ES-I3 (cell line): ENCODE measurements around the gene SLC5A10.

ENCODE experiments used
- H3K36me3 ChIP-seq: 2 replicates; pipeline ENCODE4 v1.6.1; 2013; ENCODE audit warnings: mild to moderate bottlenecking, low read length, control low read depth, moderate library complexity; ENCODE audit not compliant: insufficient read depth
- H3K4me1 ChIP-seq: 2 replicates; pipeline ENCODE4 v1.6.1; 2013; ENCODE audit warnings: mild to moderate bottlenecking, control low read depth, low read length; ENCODE audit not compliant: insufficient read depth
- H3K9ac ChIP-seq: 2 replicates; pipeline ENCODE4 v1.6.1; 2013; ENCODE audit warnings: low read depth, mild to moderate bottlenecking, low read length, moderate library complexity
- H3K9me3 ChIP-seq: 2 replicates; pipeline ENCODE4 v1.6.1; 2013; ENCODE audit warnings: mild to moderate bottlenecking, low read length, moderate library complexity; ENCODE audit not compliant: control insufficient read depth, insufficient read depth

The SLC5A10 gene

GRCh38 chr17:18932360-18933055 lies 19.5 kb upstream of the SLC5A10 start:
- no peaks in the 10 kb centered on the region for H3K4me1 ChIP-seq
- H3K36me3 ChIP-seq: peaks cover 3% of the 10 kb centered on the region
- no peaks in the 10 kb centered on the region for H3K9me3 ChIP-seq
- no peak overlapping the region for H3K9ac ChIP-seq

- Histone ChIP-seq H3K36me3 (peaks cover 3% of the 10 kb centered on the region), H3K4me1 (no peaks in the 10 kb centered on the region), H3K9ac (no peak overlapping the region), H3K9me3 (no peaks in the 10 kb centered on the region)
These were observed 18.6 kb upstream of the SLC5A10 start for GRCh38 chr17:18933102-18934058.

GRCh38 chr17:18937981-18938691 lies 13.8 kb upstream of the SLC5A10 start:
- Histone ChIP-seq H3K9me3 (no peaks in the 10 kb centered on the region), H3K9ac (no peak overlapping the region), H3K36me3 (no peaks in the 10 kb centered on the region), H3K4me1 (no peaks in the 10 kb centered on the region)

GRCh38 chr17:18938692-18939023 lies 13.3 kb upstream of the SLC5A10 start:
- Histone ChIP-seq H3K36me3 (no peaks in the 10 kb centered on the region), H3K9me3 (no peaks in the 10 kb centered on the region), H3K9ac (no peak overlapping the region), H3K4me1 (no peaks in the 10 kb centered on the region)

GRCh38 chr17:18944646-18945045 lies 7.3 kb upstream of the SLC5A10 start:
- no peaks in the 10 kb centered on the region for H3K9me3 ChIP-seq

GRCh38 chr17:18946536-18946935 lies 5.4 kb upstream of the SLC5A10 start:
- no peaks in the 10 kb centered on the region for H3K36me3 ChIP-seq
- H3K9ac ChIP-seq: no peak overlapping the region
- H3K9me3 ChIP-seq: no peaks in the 10 kb centered on the region
- no peaks in the 10 kb centered on the region for H3K4me1 ChIP-seq

More at GRCh38 chr17:18944646-18945045, 7.3 kb upstream of the SLC5A10 start:
- no peak overlapping the region for H3K9ac ChIP-seq
- no peaks in the 10 kb centered on the region for H3K4me1 ChIP-seq
- H3K36me3 ChIP-seq: no peaks in the 10 kb centered on the region

- Histone ChIP-seq H3K9me3 (no peaks in the 10 kb centered on the region), H3K9ac (no peak overlapping the region), H3K4me1 (no peaks in the 10 kb centered on the region), H3K36me3 (no peaks in the 10 kb centered on the region)
These were observed 4.1 kb upstream of the SLC5A10 start for GRCh38 chr17:18947866-18948265.

GRCh38 chr17:18948476-18949006 lies 3.4 kb upstream of the SLC5A10 start:
- Histone ChIP-seq H3K9ac (no peak overlapping the region), H3K36me3 (no peaks in the 10 kb centered on the region), H3K4me1 (no peaks in the 10 kb centered on the region), H3K9me3 (no peaks in the 10 kb centered on the region)

GRCh38 chr17:18949566-18949965 lies 2.4 kb upstream of the SLC5A10 start:
- H3K9me3 ChIP-seq: no peaks in the 10 kb centered on the region
- H3K36me3 ChIP-seq: no peaks in the 10 kb centered on the region
- no peak overlapping the region for H3K9ac ChIP-seq
- H3K4me1 ChIP-seq: no peaks in the 10 kb centered on the region

GRCh38 chr17:18950346-18950745 lies 1.6 kb upstream of the SLC5A10 start:
- Histone ChIP-seq H3K36me3 (no peaks in the 10 kb centered on the region), H3K9me3 (no peaks in the 10 kb centered on the region)

GRCh38 chr17:18950944-18951905 lies 740 bp upstream of the SLC5A10 start:
- Histone ChIP-seq H3K36me3 (no peaks in the 10 kb centered on the region), H3K4me1 (no peaks in the 10 kb centered on the region), H3K9me3 (no peaks in the 10 kb centered on the region), H3K9ac (no peak overlapping the region)

More at GRCh38 chr17:18950346-18950745, 1.6 kb upstream of the SLC5A10 start:
- no peak overlapping the region for H3K9ac ChIP-seq
- H3K4me1 ChIP-seq: no peaks in the 10 kb centered on the region

GRCh38 chr17:18953231-18953728 lies 1.3 kb downstream of the SLC5A10 start:
- Histone ChIP-seq H3K36me3 (no peaks in the 10 kb centered on the region), H3K9ac (no peak overlapping the region), H3K4me1 (no peaks in the 10 kb centered on the region), H3K9me3 (no peaks in the 10 kb centered on the region)

GRCh38 chr17:18954321-18954720 lies 2.4 kb downstream of the SLC5A10 start:
- Histone ChIP-seq H3K9ac (no peak overlapping the region), H3K36me3 (no peaks in the 10 kb centered on the region), H3K9me3 (no peaks in the 10 kb centered on the region), H3K4me1 (no peaks in the 10 kb centered on the region)
